Mucosa of descending colon (tissue), 3 donors: Measurements from ENCODE around the gene SNRPE. TPM values are rescaled to one million over a fixed set of nuclear protein-coding genes. Genes with fewer than 3 reads are reported as not detected.
A peak's percentile ranks its signal among the peaks of the same experiment; 100 is the strongest.
"Not testable (repeated sequence)": the region's sequence is repeated elsewhere in the genome, so short reads cannot be mapped to it uniquely, and the experiment has no call there.

Experiments
- ATAC-seq: fragments of 200-7000 bp; cut with Tn5 transposase; one replicate; pipeline ENCODE4 v1.9.1; 2020; ENCODE audit warnings: mild to moderate bottlenecking, moderate library complexity
- DNase-seq, 3 donors: peaks; one replicate each; pipeline ENCODE4 v3.0.0-alpha.2; 2020
- H3K36me3 ChIP-seq: fragments of 200-600 bp; one replicate; pipeline ENCODE4 v1.8.0; 2021; ENCODE audit warnings: low read depth, mild to moderate bottlenecking
- H3K4me1 ChIP-seq: fragments of 200-600 bp; one replicate; pipeline ENCODE4 v1.8.0; 2021; ENCODE audit warnings: low read depth, mild to moderate bottlenecking
- H3K4me3 ChIP-seq: fragments of 200-600 bp; one replicate; pipeline ENCODE4 v1.8.0; 2021; ENCODE audit warnings: mild to moderate bottlenecking
- H3K9me3 ChIP-seq: fragments of 200-600 bp; one replicate; pipeline ENCODE4 v1.8.0; 2021; ENCODE audit warnings: mild to moderate bottlenecking
- intact Hi-C, 2 donors: fragments of 100-400 bp; cut with DNase I in 1 of 2; cut with micrococcal nuclease in 1 of 2; formaldehyde crosslinking; loops; one replicate each; pipeline versions ENCODE4 v1.11.0 to v1.11.1; 2022; cut with DNase I, micrococcal nuclease
- total RNA-seq, 3 donors: library from RNA; stranded (reverse); fragmentation: NEBNext Ultra II Directional in 2 of 3; extraction: Animal tissue kit (Norgen Biotek cat#: 25700) in 2 of 3; gene quantifications; one replicate each; pipeline versions ENCODE4 v1.2.1 to v1.2.4, GENCODE V29; 2021 to 2023
- TF ChIP-seq, protein P1 (sequence below): fragments of 200-600 bp; IDR thresholded peaks from one replicate; pipeline ENCODE4 v1.8.0; 2022; ENCODE audit warnings: antibody characterized with exemption, mild to moderate bottlenecking
- donor health status: DM: no; HTN: no; CAD: no; lungs with moderate emphysema.
- donor health status: DM: no; HTN: no; CAD: no.
- donor health status: DM: no; HTN: yes; CAD: no.

SNRPE gene
- total RNA-seq, 3 donors from 2014 or later, result 53.2 to 91.1 (median 53.5) TPM

DNA sequence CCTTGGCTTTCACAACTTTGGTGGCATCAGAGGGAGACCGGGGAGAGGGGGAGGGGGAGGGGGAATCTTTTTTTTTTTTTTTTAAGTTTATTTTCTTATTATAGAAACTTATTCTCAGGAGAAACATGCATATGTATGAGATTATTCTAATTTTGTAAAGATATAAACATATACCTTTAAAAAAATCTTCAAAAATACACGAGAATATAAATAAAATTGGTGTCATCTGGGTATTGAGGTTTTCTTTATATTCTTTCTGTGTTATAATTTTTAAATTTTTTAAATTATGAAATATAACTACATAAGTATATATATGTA, 18.9 kb upstream of the SNRPE start:
- TF ChIP-seq, protein P1, sequence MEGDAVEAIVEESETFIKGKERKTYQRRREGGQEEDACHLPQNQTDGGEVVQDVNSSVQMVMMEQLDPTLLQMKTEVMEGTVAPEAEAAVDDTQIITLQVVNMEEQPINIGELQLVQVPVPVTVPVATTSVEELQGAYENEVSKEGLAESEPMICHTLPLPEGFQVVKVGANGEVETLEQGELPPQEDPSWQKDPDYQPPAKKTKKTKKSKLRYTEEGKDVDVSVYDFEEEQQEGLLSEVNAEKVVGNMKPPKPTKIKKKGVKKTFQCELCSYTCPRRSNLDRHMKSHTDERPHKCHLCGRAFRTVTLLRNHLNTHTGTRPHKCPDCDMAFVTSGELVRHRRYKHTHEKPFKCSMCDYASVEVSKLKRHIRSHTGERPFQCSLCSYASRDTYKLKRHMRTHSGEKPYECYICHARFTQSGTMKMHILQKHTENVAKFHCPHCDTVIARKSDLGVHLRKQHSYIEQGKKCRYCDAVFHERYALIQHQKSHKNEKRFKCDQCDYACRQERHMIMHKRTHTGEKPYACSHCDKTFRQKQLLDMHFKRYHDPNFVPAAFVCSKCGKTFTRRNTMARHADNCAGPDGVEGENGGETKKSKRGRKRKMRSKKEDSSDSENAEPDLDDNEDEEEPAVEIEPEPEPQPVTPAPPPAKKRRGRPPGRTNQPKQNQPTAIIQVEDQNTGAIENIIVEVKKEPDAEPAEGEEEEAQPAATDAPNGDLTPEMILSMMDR, result no peak
- no peak for ATAC-seq
- Histone ChIP-seq H3K4me1 (no peaks in the 10 kb centered on the region), H3K4me3 (no peak overlapping the region), H3K36me3 (peaks cover 16% of the 10 kb centered on the region), H3K9me3 (peaks cover 2% of the 10 kb centered on the region)
- intact Hi-C loops, result no loop called here
- no peak for DNase-seq

- Histone ChIP-seq H3K4me3 (no peak overlapping the region), H3K9me3 (peaks cover 2% of the 10 kb centered on the region), H3K36me3 (peaks cover 11% of the 10 kb centered on the region), H3K4me1 (no peaks in the 10 kb centered on the region)
- no peak for ATAC-seq
- intact Hi-C loops, result no loop called here
- DNase-seq, result no peak
- TF ChIP-seq, protein P1, result no peak
Measured at GRCh38 chr1:203843435-203843834, 18.0 kb upstream of the SNRPE start.

DNA sequence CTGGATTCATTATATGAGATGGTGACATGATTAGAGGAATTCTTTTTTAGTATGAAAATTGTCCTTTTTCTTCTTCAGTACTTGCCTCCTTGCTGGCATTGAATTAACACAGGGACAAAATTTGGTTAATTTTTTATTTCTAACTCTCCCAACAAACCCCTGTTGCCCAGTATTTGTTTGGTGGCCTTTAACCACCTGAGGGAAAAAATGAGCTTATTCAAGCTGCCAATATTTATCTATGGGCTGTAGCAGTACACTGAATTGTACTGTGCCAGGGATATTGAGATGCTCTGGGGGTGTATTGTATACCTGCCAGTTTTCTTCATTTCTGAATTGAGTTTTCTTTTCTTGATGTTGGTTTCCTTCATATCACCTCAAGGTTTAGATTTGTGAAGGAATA, 8.3 kb upstream of the SNRPE start:
- ATAC-seq, intact Hi-C loops: not testable (repeated sequence)
- H3K36me3 ChIP-seq, result peaks cover 23% of the 10 kb centered on the region

DNA sequence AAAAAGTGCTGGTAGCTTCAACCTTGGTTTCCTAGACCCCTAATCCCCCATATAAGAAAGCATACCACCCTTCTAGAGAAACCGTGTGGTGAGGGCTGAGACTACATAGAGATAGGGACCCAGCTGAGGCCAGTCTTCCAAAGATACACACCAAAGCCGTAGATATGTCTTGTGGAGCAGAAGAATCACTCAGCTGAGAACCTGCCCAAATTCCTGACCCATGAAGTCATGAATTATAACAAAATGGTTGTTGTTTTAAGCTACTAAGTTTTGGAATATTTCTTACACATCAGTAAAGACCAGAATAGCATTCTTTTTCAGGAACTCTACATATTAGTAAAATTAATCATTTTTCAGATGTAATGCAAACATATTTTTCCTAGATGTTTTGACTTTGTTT, 3.3 kb upstream of the SNRPE start:
- DNase-seq, result no peak
- H3K4me3 ChIP-seq, result no peak overlapping the region
- peaks cover 7% of the 10 kb centered on the region for H3K4me1 ChIP-seq
- H3K9me3 ChIP-seq, result no peaks in the 10 kb centered on the region
- peaks cover 5% of the 10 kb centered on the region for H3K36me3 ChIP-seq
- intact Hi-C loops, result no loop called here
- no peak for ATAC-seq
- TF ChIP-seq, protein P1, result no peak

More for the DNA sequence above, 8.3 kb upstream of the SNRPE start:
- H3K4me3 ChIP-seq, H3K9me3 ChIP-seq, H3K4me1 ChIP-seq, DNase-seq: not testable (repeated sequence)

DNA sequence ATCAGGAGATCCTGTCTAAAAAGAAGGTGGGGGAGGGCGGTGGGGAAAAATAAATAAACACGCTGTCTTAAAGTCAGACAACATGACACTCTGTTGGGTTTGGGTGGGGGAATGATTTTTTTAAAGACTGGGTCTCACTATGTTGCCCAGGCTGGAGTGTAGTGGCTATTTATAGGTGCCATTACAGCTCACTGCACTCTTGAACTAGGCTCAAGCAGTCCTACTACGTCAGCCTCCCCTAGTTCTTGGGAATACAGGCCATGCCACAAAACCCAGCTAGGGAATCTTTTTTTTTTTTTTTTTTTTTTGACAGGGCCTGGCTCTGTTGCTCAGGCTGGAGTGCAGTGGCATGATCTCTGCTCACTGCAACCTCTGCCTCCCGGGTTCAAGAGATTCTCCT, 2.4 kb upstream of the SNRPE start:
- no peak for ATAC-seq
- no peak for DNase-seq
- H3K36me3 ChIP-seq, result peaks cover 5% of the 10 kb centered on the region
- intact Hi-C loops, result no loop called here
- TF ChIP-seq, protein P1, result no peak
- peaks cover 7% of the 10 kb centered on the region for H3K4me1 ChIP-seq
- no peaks in the 10 kb centered on the region for H3K9me3 ChIP-seq
- H3K4me3 ChIP-seq, result no peak overlapping the region

DNA sequence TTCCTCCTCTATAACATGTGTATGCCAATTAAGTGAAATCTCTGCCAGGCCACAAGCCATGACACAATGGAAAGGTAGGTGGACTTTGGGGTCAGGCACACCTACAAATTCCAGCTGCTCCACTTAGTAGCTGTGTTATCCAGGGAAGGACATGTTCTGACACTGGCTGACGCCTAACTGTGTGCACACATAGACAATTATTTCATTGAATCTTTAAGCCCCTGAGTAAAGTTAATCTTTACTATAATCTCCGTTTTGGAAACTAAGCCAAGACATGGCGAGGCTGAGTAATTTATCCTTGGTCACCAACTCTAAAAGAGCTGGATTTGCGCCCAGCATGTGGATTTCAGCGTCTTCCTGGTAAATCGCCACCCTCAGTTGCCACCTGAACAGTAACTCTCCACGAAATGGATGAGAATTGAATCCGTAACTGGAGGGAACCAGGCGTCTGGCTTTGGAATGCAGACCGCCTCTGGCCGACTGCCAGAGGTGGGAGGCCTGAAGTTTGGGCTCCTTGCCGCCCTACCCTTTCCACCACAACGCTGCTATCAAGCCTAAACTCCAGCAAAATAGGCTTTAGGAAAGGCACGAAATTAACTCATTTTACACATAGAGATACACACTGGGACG, 888 bp upstream of the SNRPE start:
- H3K36me3 ChIP-seq, result peaks cover 7% of the 10 kb centered on the region
- ATAC-seq (peak; percentile 76), DNase-seq (peak in 2 of 3 donors; percentile 44 to 50)
- no peaks in the 10 kb centered on the region for H3K9me3 ChIP-seq
- H3K4me3 ChIP-seq, result no peak overlapping the region
- TF ChIP-seq, protein P1, result no peak
- peaks cover 7% of the 10 kb centered on the region for H3K4me1 ChIP-seq
- intact Hi-C loops, result loop anchor here in 1 of 2 donors (5.0 kb wide), 1 partner anchor 267 kb away; no protein-coding TSS in a partner anchor
